SK-N-SH treated with all-trans-retinoic acid at 6 μM for 48 hours (cell line): ENCODE results near the gene NLE1.

Experiments used
- ATAC-seq: fragments of 200-7000 bp; cut with Tn5 transposase; 3 replicates; pipeline ENCODE4 v1.9.1; 2020; ENCODE audit warnings: mild to moderate bottlenecking, moderate library complexity
- BACH2 ChIP-seq: fragments of 250-450 bp; sonication (Bioruptor Pico); IDR thresholded peaks from 2 replicates; pipeline ENCODE4 v1.9.0; 2021; ENCODE audit warnings: mild to moderate bottlenecking, borderline replicate concordance
- SNAI2 ChIP-seq: fragments of 250-450 bp; sonication (Bioruptor Pico); IDR thresholded peaks from 2 replicates; pipeline ENCODE4 v1.5.0; 2020; ENCODE audit warnings: mild to moderate bottlenecking, moderate library complexity
- TCF4 ChIP-seq: fragments of 250-450 bp; sonication (Bioruptor Pico); IDR thresholded peaks from 2 replicates; pipeline ENCODE4 v1.8.0; 2021; ENCODE audit warnings: mild to moderate bottlenecking, moderate library complexity, borderline replicate concordance
- ZFP30 ChIP-seq: fragments of 450-650 bp; formaldehyde crosslinking; IDR thresholded peaks from 2 replicates; pipeline ENCODE4 v1.5.0; 2022; ENCODE audit warnings: mild to moderate bottlenecking, moderate library complexity
- ZNF565 ChIP-seq: fragments of 450-650 bp; formaldehyde crosslinking; conservative IDR thresholded peaks from 2 replicates; pipeline ENCODE4 v1.5.0; 2020; ENCODE audit warnings: low read depth, mild to moderate bottlenecking, moderate library complexity
- ZNF70 ChIP-seq: fragments of 450-650 bp; formaldehyde crosslinking; IDR thresholded peaks from 2 replicates; pipeline ENCODE4 v1.5.0; 2020; ENCODE audit warnings: mild to moderate bottlenecking, moderate library complexity
- TF ChIP-seq, protein P1 (sequence below): fragments of 250-450 bp; sonication (Bioruptor Pico); IDR thresholded peaks from 2 replicates; pipeline ENCODE4 v1.5.0; 2020; ENCODE audit warnings: mild to moderate bottlenecking, moderate library complexity
- TF ChIP-seq, protein P2 (sequence below): fragments of 250-450 bp; sonication (Bioruptor Pico); IDR thresholded peaks from 2 replicates; pipeline ENCODE4 v1.8.0; 2021; ENCODE audit warnings: low read depth, mild to moderate bottlenecking, moderate library complexity, borderline replicate concordance

The NLE1 gene

DNA sequence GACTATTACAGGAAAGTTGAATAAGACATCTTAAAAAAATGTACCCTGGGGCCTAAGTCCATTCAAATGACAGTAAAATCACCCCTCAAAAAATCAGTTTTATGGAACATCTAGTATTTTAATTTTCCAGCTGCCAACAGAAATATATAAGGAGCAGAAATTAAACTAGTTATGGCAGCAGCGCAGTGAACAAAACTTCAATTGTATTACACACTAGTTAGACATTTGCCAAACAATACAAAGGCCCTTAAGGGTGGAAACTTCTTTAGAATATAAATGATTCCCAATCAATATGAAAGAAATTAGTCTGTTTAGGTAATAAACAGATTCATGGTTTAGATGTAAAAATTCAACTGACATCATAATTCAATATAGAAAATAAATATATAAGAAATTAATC is 60.5 kb downstream of the NLE1 start (continued):
- TF ChIP-seq, protein P1, sequence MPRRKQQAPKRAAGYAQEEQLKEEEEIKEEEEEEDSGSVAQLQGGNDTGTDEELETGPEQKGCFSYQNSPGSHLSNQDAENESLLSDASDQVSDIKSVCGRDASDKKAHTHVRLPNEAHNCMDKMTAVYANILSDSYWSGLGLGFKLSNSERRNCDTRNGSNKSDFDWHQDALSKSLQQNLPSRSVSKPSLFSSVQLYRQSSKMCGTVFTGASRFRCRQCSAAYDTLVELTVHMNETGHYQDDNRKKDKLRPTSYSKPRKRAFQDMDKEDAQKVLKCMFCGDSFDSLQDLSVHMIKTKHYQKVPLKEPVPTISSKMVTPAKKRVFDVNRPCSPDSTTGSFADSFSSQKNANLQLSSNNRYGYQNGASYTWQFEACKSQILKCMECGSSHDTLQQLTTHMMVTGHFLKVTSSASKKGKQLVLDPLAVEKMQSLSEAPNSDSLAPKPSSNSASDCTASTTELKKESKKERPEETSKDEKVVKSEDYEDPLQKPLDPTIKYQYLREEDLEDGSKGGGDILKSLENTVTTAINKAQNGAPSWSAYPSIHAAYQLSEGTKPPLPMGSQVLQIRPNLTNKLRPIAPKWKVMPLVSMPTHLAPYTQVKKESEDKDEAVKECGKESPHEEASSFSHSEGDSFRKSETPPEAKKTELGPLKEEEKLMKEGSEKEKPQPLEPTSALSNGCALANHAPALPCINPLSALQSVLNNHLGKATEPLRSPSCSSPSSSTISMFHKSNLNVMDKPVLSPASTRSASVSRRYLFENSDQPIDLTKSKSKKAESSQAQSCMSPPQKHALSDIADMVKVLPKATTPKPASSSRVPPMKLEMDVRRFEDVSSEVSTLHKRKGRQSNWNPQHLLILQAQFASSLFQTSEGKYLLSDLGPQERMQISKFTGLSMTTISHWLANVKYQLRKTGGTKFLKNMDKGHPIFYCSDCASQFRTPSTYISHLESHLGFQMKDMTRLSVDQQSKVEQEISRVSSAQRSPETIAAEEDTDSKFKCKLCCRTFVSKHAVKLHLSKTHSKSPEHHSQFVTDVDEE: no peak

DNA sequence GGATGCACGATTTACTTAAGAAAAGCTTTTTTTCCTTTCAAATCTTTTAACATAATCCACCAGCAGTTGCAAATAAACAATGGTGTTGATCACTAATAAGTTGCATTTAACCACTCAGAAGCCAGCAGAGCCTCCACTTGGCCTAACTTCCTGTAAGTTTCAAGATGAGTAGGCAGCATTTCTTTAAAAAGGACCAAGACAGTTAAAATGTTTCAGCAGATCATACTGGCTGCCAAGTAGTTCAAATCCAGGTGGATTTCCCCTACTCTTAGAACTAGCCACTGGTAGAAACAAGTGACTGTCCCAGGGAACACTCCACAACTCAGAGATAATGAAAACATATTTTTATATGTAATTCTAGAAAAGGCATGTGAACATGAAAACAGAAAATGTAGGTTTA is 61.6 kb downstream of the NLE1 start:
- TF ChIP-seq BACH2 (CRISPR knock-in tag) (no peak), ZNF70 (CRISPR knock-in tag) (no peak), TCF4 (CRISPR knock-in tag) (no peak), ZFP30 (CRISPR knock-in tag) (no peak)
- TF ChIP-seq, protein P2, sequence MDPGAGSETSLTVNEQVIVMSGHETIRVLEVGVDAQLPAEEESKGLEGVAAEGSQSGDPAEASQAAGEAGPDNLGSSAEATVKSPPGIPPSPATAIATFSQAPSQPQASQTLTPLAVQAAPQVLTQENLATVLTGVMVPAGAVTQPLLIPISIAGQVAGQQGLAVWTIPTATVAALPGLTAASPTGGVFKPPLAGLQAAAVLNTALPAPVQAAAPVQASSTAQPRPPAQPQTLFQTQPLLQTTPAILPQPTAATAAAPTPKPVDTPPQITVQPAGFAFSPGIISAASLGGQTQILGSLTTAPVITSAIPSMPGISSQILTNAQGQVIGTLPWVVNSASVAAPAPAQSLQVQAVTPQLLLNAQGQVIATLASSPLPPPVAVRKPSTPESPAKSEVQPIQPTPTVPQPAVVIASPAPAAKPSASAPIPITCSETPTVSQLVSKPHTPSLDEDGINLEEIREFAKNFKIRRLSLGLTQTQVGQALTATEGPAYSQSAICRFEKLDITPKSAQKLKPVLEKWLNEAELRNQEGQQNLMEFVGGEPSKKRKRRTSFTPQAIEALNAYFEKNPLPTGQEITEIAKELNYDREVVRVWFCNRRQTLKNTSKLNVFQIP (CRISPR knock-in tag): no peak
- TF ChIP-seq, protein P1: no peak
- no peak for ATAC-seq

DNA sequence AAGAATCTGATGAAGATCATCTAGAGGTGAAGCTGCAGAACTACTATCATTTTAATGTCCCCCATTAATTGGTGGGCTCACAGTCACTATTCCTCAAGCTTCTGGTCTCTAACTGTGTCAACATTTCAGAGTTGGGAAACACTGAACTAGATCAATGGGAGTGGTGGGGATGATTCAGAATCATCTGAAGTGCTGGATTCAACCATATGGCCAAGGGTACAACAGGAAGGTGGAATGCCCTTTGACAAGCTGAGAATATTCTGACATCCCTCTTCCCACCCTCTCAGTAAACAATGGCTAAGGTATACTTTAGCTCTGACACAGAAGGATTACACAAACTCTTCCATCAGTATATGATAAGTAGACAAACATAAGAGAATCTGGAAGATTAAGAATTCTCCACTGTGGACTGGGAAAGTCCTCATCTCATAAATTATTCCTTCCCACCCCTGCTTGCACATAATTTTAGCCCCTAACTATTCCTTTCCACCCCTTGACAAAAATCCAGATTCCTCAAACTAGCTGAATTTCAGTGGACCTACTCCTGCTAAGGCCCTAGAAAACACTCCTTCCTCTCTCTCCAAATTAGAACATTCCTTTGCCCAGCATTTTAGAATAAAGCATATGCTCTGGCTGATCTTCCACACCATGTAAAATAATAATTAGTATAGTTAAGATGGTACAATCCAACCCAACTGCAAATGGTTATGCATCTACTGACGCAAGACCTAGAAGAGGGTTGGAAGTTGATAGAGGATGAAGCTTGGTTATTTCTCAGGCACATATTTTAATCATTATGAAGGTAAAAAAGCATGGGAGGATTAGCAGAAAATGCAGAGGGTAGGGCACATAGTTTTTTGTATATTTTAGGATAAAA is 62.3 kb downstream of the NLE1 start:
- TF ChIP-seq ZNF565 (CRISPR knock-in tag): no peak
- no peak for TF ChIP-seq SNAI2 (CRISPR knock-in tag)
- ATAC-seq: no peak
